ENCODE measurements around the gene UBAP2L. TPM values are rescaled to one million over a fixed set of nuclear protein-coding genes. Genes with fewer than 3 reads are reported as not detected.

Gene UBAP2L
- total RNA-seq, 1 donor = 88.3 TPM

GRCh38 chr1:154265586-154265985 is 44.8 kb downstream of the UBAP2L start:
- Histone ChIP-seq H3K9me3 (ENCODE audit: low read depth, low read length) (no peaks in the 10 kb centered on the region), H3K27me3 (ENCODE audit: insufficient read depth, low read length) (no peaks in the 10 kb centered on the region), H4K20me1 (ENCODE audit: insufficient read depth, low read length) (peaks cover 23% of the 10 kb centered on the region), H3K4me2 (ENCODE audit: insufficient read depth, low read length) (no peak overlapping the region), H3K79me2 (ENCODE audit: insufficient read depth, low read length) (peaks cover 40% of the 10 kb centered on the region), H3K4me1 (ENCODE audit: insufficient read depth, low read length) (no peaks in the 10 kb centered on the region), H3K4me3 (ENCODE audit: insufficient read depth, low read length) (no peak overlapping the region), H3K36me3 (ENCODE audit: insufficient read depth, low read length) (peaks cover 89% of the 10 kb centered on the region), H2AFZ (ENCODE audit: low read length) (no peak overlapping the region), H3K27ac (ENCODE audit: low read depth, low read length) (no peak overlapping the region)
- no peak for DNase-seq (ENCODE audit: insufficient read length, low spot score, missing footprints)
- TF ChIP-seq CTCF (IDR thresholded peaks at IDR 0.05; ENCODE audit: extremely low read depth, low read depth, low read length) = no peak

GRCh38 chr1:154270833-154271232 is 50.1 kb downstream of the UBAP2L start:
- Histone ChIP-seq H3K36me3 (ENCODE audit: insufficient read depth, low read length) (peaks cover 59% of the 10 kb centered on the region), H3K4me3 (ENCODE audit: insufficient read depth, low read length) (no peak overlapping the region), H3K4me1 (ENCODE audit: insufficient read depth, low read length) (peaks cover 16% of the 10 kb centered on the region), H3K4me2 (ENCODE audit: insufficient read depth, low read length) (no peak overlapping the region), H4K20me1 (ENCODE audit: insufficient read depth, low read length) (no peaks in the 10 kb centered on the region), H3K27ac (ENCODE audit: low read depth, low read length) (peak overlapping the region; percentile 94), H2AFZ (ENCODE audit: low read length) (no peak overlapping the region), H3K27me3 (ENCODE audit: insufficient read depth, low read length) (no peaks in the 10 kb centered on the region), H3K79me2 (ENCODE audit: insufficient read depth, low read length) (peaks cover 14% of the 10 kb centered on the region), H3K9me3 (ENCODE audit: low read depth, low read length) (no peaks in the 10 kb centered on the region)
- no peak for DNase-seq (ENCODE audit: insufficient read length, low spot score, missing footprints)
- TF ChIP-seq CTCF (IDR thresholded peaks at IDR 0.05; ENCODE audit: extremely low read depth, low read depth, low read length) = no peak

- Histone ChIP-seq H3K27ac (ENCODE audit: low read depth, low read length) (peak within 1 kb of the TSS; percentile 94), H3K4me2 (ENCODE audit: insufficient read depth, low read length) (peak within 1 kb of the TSS; percentile 95), H2AFZ (ENCODE audit: low read length) (peak within 1 kb of the TSS; percentile 91), H3K4me1 (ENCODE audit: insufficient read depth, low read length) (peaks cover 16% of the 10 kb centered on the region), H3K79me2 (ENCODE audit: insufficient read depth, low read length) (peaks cover 14% of the 10 kb centered on the region), H3K9me3 (ENCODE audit: low read depth, low read length) (no peaks in the 10 kb centered on the region), H3K36me3 (ENCODE audit: insufficient read depth, low read length) (peaks cover 43% of the 10 kb centered on the region), H4K20me1 (ENCODE audit: insufficient read depth, low read length) (no peaks in the 10 kb centered on the region), H3K27me3 (ENCODE audit: insufficient read depth, low read length) (no peaks in the 10 kb centered on the region), H3K4me3 (ENCODE audit: insufficient read depth, low read length) (peak within 1 kb of the TSS; percentile 96)
- peak; percentile 85 for TF ChIP-seq CTCF (IDR thresholded peaks at IDR 0.05; ENCODE audit: extremely low read depth, low read depth, low read length)
- DNase-seq (ENCODE audit: insufficient read length, low spot score, missing footprints) = peak; percentile 96
Measured at GRCh38 chr1:154272217-154272998, 51.7 kb downstream of the UBAP2L start, which contains the start of gene HAX1. Gene HAX1 (plus strand): TSS chr1:154272629. CDS start chr1:154272724, 95 bp downstream.

- no peaks in the 10 kb centered on the region for H4K20me1 ChIP-seq (ENCODE audit: insufficient read depth, low read length)
- no peak for DNase-seq (ENCODE audit: insufficient read length, low spot score, missing footprints)
Measured at GRCh38 chr1:154272999-154273563, 52.3 kb downstream of the UBAP2L start.

More at GRCh38 chr1:154272999-154273563, 52.3 kb downstream of the UBAP2L start:
- Histone ChIP-seq H3K4me1 (ENCODE audit: insufficient read depth, low read length) (peaks cover 16% of the 10 kb centered on the region), H3K4me2 (ENCODE audit: insufficient read depth, low read length) (peak overlapping the region; percentile 95), H3K36me3 (ENCODE audit: insufficient read depth, low read length) (peaks cover 41% of the 10 kb centered on the region), H3K9me3 (ENCODE audit: low read depth, low read length) (no peaks in the 10 kb centered on the region), H3K4me3 (ENCODE audit: insufficient read depth, low read length) (peak overlapping the region; percentile 96), H3K79me2 (ENCODE audit: insufficient read depth, low read length) (peaks cover 14% of the 10 kb centered on the region), H3K27me3 (ENCODE audit: insufficient read depth, low read length) (no peaks in the 10 kb centered on the region), H3K27ac (ENCODE audit: low read depth, low read length) (peak overlapping the region; percentile 94), H2AFZ (ENCODE audit: low read length) (peak overlapping the region; percentile 91)
- no peak for TF ChIP-seq CTCF (IDR thresholded peaks at IDR 0.05; ENCODE audit: extremely low read depth, low read depth, low read length)
